Endothelial cell of umbilical vein (primary cell): Measurements from ENCODE around the gene CELA3A. TPM values are rescaled to one million over a fixed set of nuclear protein-coding genes. Genes with fewer than 3 reads are reported as not detected.
"Not testable (repeated sequence)": the region's sequence is repeated elsewhere in the genome, so short reads cannot be mapped to it uniquely, and the experiment has no call there.

Experiments used
- BruUV-seq: library from RNA; stranded (reverse); fragments of 400-500 nt; replicated peaks from 2 replicates; lab custom pipeline; 2021; lab: Mats Ljungman, UMichigan
- CTCF ChIA-PET: fragments of 300-600, 350-600 bp; sonication (Branson Sonifier 250); formaldehyde crosslinking; loops from one replicate; lab custom pipeline; 2021; ENCODE audit warnings: antibody characterized with exemption, inconsistent platforms; lab: Charles Lee
- POLR2A ChIA-PET: fragments of 300-600, 350-600 bp; sonication (Branson Sonifier 250); formaldehyde crosslinking; loops from one replicate; lab custom pipeline; 2021; ENCODE audit warnings: antibody characterized with exemption, inconsistent platforms; lab: Charles Lee
- DNase-seq: peaks from one replicate; pipeline ENCODE4 v3.0.0-alpha.2; 2011; ENCODE audit warnings: low read depth, low spot score
- FAIRE-seq: peaks from 2 replicates; lab custom pipeline; 2011; peaks lifted over from hg19 to GRCh38; lab: Jason Lieb, UNC
- H2AFZ ChIP-seq: 2 replicates; pipeline ENCODE4 v1.6.0; 2012; ENCODE audit warnings: low read depth, low read length, control low read depth, inconsistent platforms
- H3K27ac ChIP-seq: 2 replicates; pipeline ENCODE4 v1.5.1; 2011; ENCODE audit warnings: low read depth, mild to moderate bottlenecking, control low read depth, low read length, moderate library complexity; ENCODE audit not compliant: insufficient read depth
- H3K27me3 ChIP-seq, 2 experiments: 2 replicates each; pipeline versions ENCODE4 v1.6.0 to v1.6.1; 2011; ENCODE audit warnings: low read length in 2 of 2, mixed read lengths in 1 of 2; ENCODE audit not compliant: control insufficient read depth in 2 of 2, insufficient read depth in 2 of 2
- H3K36me3 ChIP-seq, 2 experiments: 2 replicates in 1 of 2; 3 replicates in 1 of 2; pipeline ENCODE4 v1.5.1; 2011; ENCODE audit warnings: low read length in 2 of 2, mild to moderate bottlenecking in 1 of 2, moderate library complexity in 1 of 2; ENCODE audit not compliant: control insufficient read depth in 2 of 2, insufficient read depth in 2 of 2; ENCODE audit errors: extremely low read depth in 1 of 2
- H3K4me1 ChIP-seq: 3 replicates; pipeline ENCODE4 v1.5.1; 2011; ENCODE audit warnings: mild to moderate bottlenecking, low read length; ENCODE audit not compliant: control insufficient read depth, insufficient read depth; ENCODE audit errors: extremely low read depth
- H3K4me2 ChIP-seq: 2 replicates; pipeline ENCODE4 v1.6.1; 2011; ENCODE audit warnings: low read length, control low read depth, mixed read lengths; ENCODE audit not compliant: insufficient read depth
- H3K4me3 ChIP-seq, 3 experiments: fragments of 200-600 bp in 1 of 3; sonication (generic), shearing (Covaris generic) in 1 of 3; replicated peaks in 1 of 3; 2 replicates each; pipeline ENCODE4 v1.5.1; 2011 to 2016; ENCODE audit warnings: control low read depth in 3 of 3, low read length in 3 of 3, mild to moderate bottlenecking in 2 of 3, inconsistent platforms in 1 of 3, low read depth in 1 of 3, moderate library complexity in 1 of 3; ENCODE audit not compliant: insufficient read depth in 1 of 3
- H3K79me2 ChIP-seq: 2 replicates; pipeline ENCODE4 v1.6.0; 2012; ENCODE audit warnings: low read length, inconsistent platforms; ENCODE audit not compliant: control insufficient read depth, insufficient read depth
- H3K9ac ChIP-seq: replicated peaks from 2 replicates; pipeline ENCODE3; 2011; ENCODE audit warnings: low read length, control low read depth; ENCODE audit not compliant: insufficient read depth; ENCODE audit errors: extremely low read depth
- H3K9me1 ChIP-seq: replicated peaks from 3 replicates; pipeline ENCODE4 v1.6.0; 2011; ENCODE audit warnings: mild to moderate bottlenecking, low read length; ENCODE audit not compliant: control insufficient read depth, insufficient read depth; ENCODE audit errors: extremely low read depth
- H3K9me3 ChIP-seq: replicated peaks from 2 replicates; pipeline ENCODE4 v1.5.1; 2012; ENCODE audit warnings: low read length, inconsistent platforms; ENCODE audit not compliant: control insufficient read depth, insufficient read depth
- H4K20me1 ChIP-seq: replicated peaks from 2 replicates; pipeline ENCODE3; 2011; ENCODE audit warnings: mild to moderate bottlenecking, low read length; ENCODE audit not compliant: control insufficient read depth, insufficient read depth; ENCODE audit errors: extremely low read depth
- dilution Hi-C: fragments of 300-500 bp; cut with MboI; formaldehyde crosslinking; loops from one replicate; pipeline ENCODE4 v1.15.0; 2019; ENCODE audit warnings: low sequenced_read_pairs; ENCODE audit not compliant: extremely low pct_ligation_motif_present
- intact Hi-C: fragments of 100-400 bp; cut with micrococcal nuclease; formaldehyde crosslinking; loops from one replicate; pipeline ENCODE4 v1.10.0; 2022
- polyA plus RNA-seq, 4 experiments: library from polyadenylated mRNA; depleted of rRNA in 3 of 4; stranded (reverse) in 3 of 4; unstranded in 1 of 4; fragments of >200 nt; gene quantifications; 2 replicates each; pipeline versions ENCODE4 v1.2.1 to v1.2.3, GENCODE V29; 2011 to 2012; ENCODE audit warnings: missing spikeins in 1 of 4
- total RNA-seq: library from RNA; stranded (reverse); gene quantifications from 2 replicates; pipeline ENCODE4 v1.2.3, GENCODE V29; 2021

The CELA3A gene
- total and polyA plus RNA-seq, 2 donors (not counting 3 experiments of a cell fraction or from before 2014, with no cell fraction given) = not detected

- not testable (repeated sequence) for BruUV-seq, FAIRE-seq
Measured at GRCh38 chr1:22002461-22002860, 1.0 kb downstream of the CELA3A start.

GRCh38 chr1:22002875-22003274, 1.4 kb downstream of the CELA3A start:
- H3K9me1 ChIP-seq, FAIRE-seq, H3K36me3 ChIP-seq, BruUV-seq, dilution Hi-C loops, H3K9ac ChIP-seq, H3K27ac ChIP-seq, DNase-seq, H3K4me2 ChIP-seq, H3K4me3 ChIP-seq, H4K20me1 ChIP-seq, intact Hi-C loops, H2AFZ ChIP-seq, H3K9me3 ChIP-seq, H3K27me3 ChIP-seq, H3K79me2 ChIP-seq, POLR2A ChIA-PET: not testable (repeated sequence)
- H3K4me1 ChIP-seq = peaks cover 18% of the 10 kb centered on the region
- CTCF ChIA-PET = interaction anchor here (0.8 kb wide), 1 partner anchor 20 kb away, joined by 3 read pairs; no protein-coding TSS in a partner anchor

More at GRCh38 chr1:22002461-22002860, 1.0 kb downstream of the CELA3A start:
- H3K9ac ChIP-seq, H4K20me1 ChIP-seq, H3K4me3 ChIP-seq, H3K4me2 ChIP-seq, H3K27ac ChIP-seq, H3K36me3 ChIP-seq, dilution Hi-C loops, H3K27me3 ChIP-seq, intact Hi-C loops, H3K79me2 ChIP-seq, DNase-seq, H2AFZ ChIP-seq, H3K9me1 ChIP-seq, H3K9me3 ChIP-seq: not testable (repeated sequence)
- ChIA-PET POLR2A (interaction anchor here (0.6 kb wide), 1 partner anchor 49 kb away, joined by 4 read pairs; no protein-coding TSS in a partner anchor), CTCF (interaction anchor here (0.8 kb wide), 1 partner anchor 20 kb away, joined by 3 read pairs; no protein-coding TSS in a partner anchor)
- peaks cover 19% of the 10 kb centered on the region for H3K4me1 ChIP-seq

GRCh38 chr1:22003959-22004358, 2.5 kb downstream of the CELA3A start:
- H3K4me1 ChIP-seq, H3K4me2 ChIP-seq, H3K27me3 ChIP-seq, H4K20me1 ChIP-seq, H3K27ac ChIP-seq, FAIRE-seq, H3K9ac ChIP-seq, H3K9me3 ChIP-seq, H3K36me3 ChIP-seq, DNase-seq, H3K79me2 ChIP-seq, dilution Hi-C loops, CTCF ChIA-PET, H3K4me3 ChIP-seq, intact Hi-C loops, BruUV-seq, POLR2A ChIA-PET, H3K9me1 ChIP-seq, H2AFZ ChIP-seq: not testable (repeated sequence)
